Fibroblast of skin of left quadriceps (primary cell): ENCODE data around the gene SZT2.
"Not testable (repeated sequence)": the region's sequence is repeated elsewhere in the genome, so short reads cannot be mapped to it uniquely, and the experiment has no call there.

Experiments
- DNase-seq, 2 experiments: peaks; one replicate each; pipeline ENCODE4 v3.0.0-alpha.2; 2013; ENCODE audit warnings: low read depth in 2 of 2

SZT2 gene

GRCh38 chr1:43363283-43363934, 26.3 kb upstream of the SZT2 start:
- DNase-seq, result no peak

- no peak for DNase-seq
Measured at GRCh38 chr1:43363935-43364525, 25.7 kb upstream of the SZT2 start.

- no peak for DNase-seq
Measured at GRCh38 chr1:43365678-43366077, 24.0 kb upstream of the SZT2 start.

GRCh38 chr1:43366179-43366578, 23.5 kb upstream of the SZT2 start:
- no peak for DNase-seq

GRCh38 chr1:43366601-43367025, 23.1 kb upstream of the SZT2 start:
- DNase-seq, result no peak

GRCh38 chr1:43367026-43367903, 22.4 kb upstream of the SZT2 start:
- no peak for DNase-seq

GRCh38 chr1:43367904-43368645, 21.6 kb upstream of the SZT2 start, which contains the start of gene ELOVL1:
ELOVL1 (minus strand) TSS chr1:43368011; CDS start chr1:43365609, 2,402 bp downstream.
- DNase-seq, result peak; percentile 51 to 66

- no peak for DNase-seq
Measured at GRCh38 chr1:43368646-43369020, 21.1 kb upstream of the SZT2 start.

- not testable (repeated sequence) for DNase-seq
Measured at GRCh38 chr1:43369779-43370178, 19.9 kb upstream of the SZT2 start.

GRCh38 chr1:43370564-43370963, 19.1 kb upstream of the SZT2 start:
- no peak for DNase-seq

GRCh38 chr1:43372172-43372571, 17.5 kb upstream of the SZT2 start:
- no peak for DNase-seq

- peak; percentile 31 to 37 for DNase-seq
Measured at GRCh38 chr1:43373066-43373940, 16.4 kb upstream of the SZT2 start.

GRCh38 chr1:43376723-43377235, 12.9 kb upstream of the SZT2 start:
- DNase-seq, result no peak

- no peak for DNase-seq
Measured at GRCh38 chr1:43377831-43378230, 11.9 kb upstream of the SZT2 start.

GRCh38 chr1:43379476-43379875, 10.2 kb upstream of the SZT2 start:
- no peak for DNase-seq

- no peak for DNase-seq
Measured at GRCh38 chr1:43381612-43382011, 8.1 kb upstream of the SZT2 start.

- DNase-seq, result no peak
Measured at GRCh38 chr1:43382027-43382779, 7.5 kb upstream of the SZT2 start.

GRCh38 chr1:43383449-43383848, 6.2 kb upstream of the SZT2 start:
- DNase-seq, result no peak

- no peak for DNase-seq
Measured at GRCh38 chr1:43386676-43387075, 3.0 kb upstream of the SZT2 start.

- DNase-seq, result no peak
Measured at GRCh38 chr1:43387976-43388599, 1.6 kb upstream of the SZT2 start.
